Measurements from ENCODE around the gene KDM1B. TPM values are rescaled to one million over a fixed set of nuclear protein-coding genes. Genes with fewer than 3 reads are reported as not detected.

KDM1B gene
- total RNA-seq, 2 donors from 2014 or later, result 7.7 to 10.0 TPM

GRCh38 chr6:18259675-18260447 is 104.6 kb downstream of the KDM1B start:
- H3K27ac Mint-ChIP-seq, result peak overlapping the region in 1 of 2 donors; percentile 3
- H3K36me3 Mint-ChIP-seq, result peaks cover 39 to 67% of the 10 kb centered on the region in 2 donors
- ATAC-seq, result no peak

GRCh38 chr6:18260448-18261106 is 105.4 kb downstream of the KDM1B start:
- Mint-ChIP-seq H3K9me3 (no peaks in the 10 kb centered on the region), H3K36me3 (peaks cover 32 to 64% of the 10 kb centered on the region in 2 donors), H3K27ac (peak overlapping the region; percentile 3 to 84)
- DNase-seq (ENCODE audit: low spot score in 2 of 2) (no peak), ATAC-seq (peak; percentile 39)

More at GRCh38 chr6:18259675-18260447, 104.6 kb downstream of the KDM1B start:
- no peak for DNase-seq (ENCODE audit: low spot score in 2 of 2)
- H3K9me3 Mint-ChIP-seq, result no peaks in the 10 kb centered on the region

- Mint-ChIP-seq H3K9me3 (no peaks in the 10 kb centered on the region), H3K27ac (peak overlapping the region; percentile 25 to 97), H3K36me3 (peaks cover 32 to 64% of the 10 kb centered on the region in 2 donors)
- DNase-seq (ENCODE audit: low spot score in 2 of 2), result no peak
- no peak for ATAC-seq
These were observed 106.7 kb downstream of the KDM1B start for GRCh38 chr6:18261877-18262276.

- Mint-ChIP-seq H3K27ac (peak overlapping the region; percentile 97 to 98), H3K9me3 (no peaks in the 10 kb centered on the region), H3K36me3 (peaks cover 26 to 54% of the 10 kb centered on the region in 2 donors)
- DNase-seq (ENCODE audit: low spot score in 2 of 2) (peak in 1 of 2 donors; percentile 39), ATAC-seq (peak; percentile 44 to 74)
These were observed 107.6 kb downstream of the KDM1B start for GRCh38 chr6:18262702-18263417.

- peak; percentile 0 for ATAC-seq
- Mint-ChIP-seq H3K36me3 (peaks cover 26 to 49% of the 10 kb centered on the region in 2 donors), H3K27ac (peak overlapping the region; percentile 97 to 98), H3K9me3 (no peaks in the 10 kb centered on the region)
- peak; percentile 30 to 68 for DNase-seq (ENCODE audit: low spot score in 2 of 2)
These were observed 108.4 kb downstream of the KDM1B start for GRCh38 chr6:18263418-18264218.

GRCh38 chr6:18264219-18264922 is 109.1 kb downstream of the KDM1B start, which contains the start of gene DEK:
Gene DEK (minus strand): TSS chr6:18264530. CDS start chr6:18263987, 543 bp downstream.
- Mint-ChIP-seq H3K27ac (peak within 1 kb of the TSS; percentile 97 to 98), H3K9me3 (no peaks in the 10 kb centered on the region), H3K36me3 (peaks cover 26 to 46% of the 10 kb centered on the region in 2 donors)
- ATAC-seq, result peak; percentile 72 to 78
- DNase-seq (ENCODE audit: low spot score in 2 of 2), result peak; percentile 74 to 89

GRCh38 chr6:18264923-18265377 is 109.7 kb downstream of the KDM1B start:
- no peak for DNase-seq (ENCODE audit: low spot score in 2 of 2)
- H3K36me3 Mint-ChIP-seq, result peaks cover 26 to 40% of the 10 kb centered on the region in 2 donors
- H3K27ac Mint-ChIP-seq, result peak overlapping the region; percentile 90 to 97
- ATAC-seq, result no peak
- no peaks in the 10 kb centered on the region for H3K9me3 Mint-ChIP-seq

GRCh38 chr6:18265787-18266522 is 110.7 kb downstream of the KDM1B start:
- Mint-ChIP-seq H3K36me3 (peaks cover 26 to 36% of the 10 kb centered on the region in 2 donors), H3K27ac (peak overlapping the region; percentile 90 to 97), H3K9me3 (no peaks in the 10 kb centered on the region)
- no peak for ATAC-seq
- DNase-seq (ENCODE audit: low spot score in 2 of 2), result no peak

GRCh38 chr6:18266523-18266912 is 111.3 kb downstream of the KDM1B start:
- H3K36me3 Mint-ChIP-seq, result peaks cover 24 to 31% of the 10 kb centered on the region in 2 donors
- ATAC-seq (no peak), DNase-seq (ENCODE audit: low spot score in 2 of 2) (no peak)
- no peak overlapping the region for H3K27ac Mint-ChIP-seq
- H3K9me3 Mint-ChIP-seq, result no peaks in the 10 kb centered on the region

- DNase-seq (ENCODE audit: low spot score in 2 of 2) (no peak), ATAC-seq (no peak)
- peaks cover 15 to 17% of the 10 kb centered on the region in 2 donors for H3K36me3 Mint-ChIP-seq
- H3K9me3 Mint-ChIP-seq, result no peaks in the 10 kb centered on the region
- H3K27ac Mint-ChIP-seq, result no peak overlapping the region
These were observed 112.8 kb downstream of the KDM1B start for GRCh38 chr6:18268066-18268465.

- ATAC-seq (peak in 1 of 2 donors; percentile 10), DNase-seq (ENCODE audit: low spot score in 2 of 2) (no peak)
- H3K9me3 Mint-ChIP-seq, result no peaks in the 10 kb centered on the region
- peaks cover 6 to 7% of the 10 kb centered on the region in 2 donors for H3K36me3 Mint-ChIP-seq
- no peak overlapping the region for H3K27ac Mint-ChIP-seq
These were observed 114.0 kb downstream of the KDM1B start for GRCh38 chr6:18269253-18269652.

- DNase-seq (ENCODE audit: low spot score in 2 of 2) (no peak), ATAC-seq (no peak)
- peaks cover 6 to 7% of the 10 kb centered on the region in 2 donors for H3K36me3 Mint-ChIP-seq
- no peak overlapping the region for H3K27ac Mint-ChIP-seq
- H3K9me3 Mint-ChIP-seq, result no peaks in the 10 kb centered on the region
These were observed 114.5 kb downstream of the KDM1B start for GRCh38 chr6:18269717-18270116.

- H3K9me3 Mint-ChIP-seq, result no peaks in the 10 kb centered on the region
- peaks cover 6 to 7% of the 10 kb centered on the region in 2 donors for H3K36me3 Mint-ChIP-seq
- no peak for DNase-seq (ENCODE audit: low spot score in 2 of 2)
- no peak overlapping the region for H3K27ac Mint-ChIP-seq
- no peak for ATAC-seq
These were observed 115.0 kb downstream of the KDM1B start for GRCh38 chr6:18270216-18270615.

All from activated naive CD4-positive, alpha-beta T cell treated with anti-CD3 and anti-CD28 coated beads, Interleukin-2, amount 50 U/mL, for 72 hours (primary cell).